HT1080 (cell line): ENCODE data around the gene IL9R. TPM values are rescaled to one million over a fixed set of nuclear protein-coding genes. Genes with fewer than 3 reads are reported as not detected.
A peak's percentile ranks its signal among the peaks of the same experiment; 100 is the strongest.
"Not testable (repeated sequence)": the region's sequence is repeated elsewhere in the genome, so short reads cannot be mapped to it uniquely, and the experiment has no call there.

Experiments
- DNase-seq: peaks from one replicate; pipeline ENCODE4 v3.0.0-alpha.2; 2015; ENCODE audit warnings: low read depth
- polyA plus RNA-seq, 2 experiments: library from polyadenylated mRNA; depleted of rRNA; stranded (reverse); fragments of >200 nt; gene quantifications; 2 replicates each; pipeline ENCODE4 v1.2.3, GENCODE V29; 2015
- total RNA-seq: library from RNA; depleted of rRNA; stranded (reverse); fragments of >200 nt; shearing (Covaris generic); gene quantifications from 2 replicates; pipeline ENCODE4 v1.2.3, GENCODE V29; 2014; rRNA removed

The IL9R gene, protein sequence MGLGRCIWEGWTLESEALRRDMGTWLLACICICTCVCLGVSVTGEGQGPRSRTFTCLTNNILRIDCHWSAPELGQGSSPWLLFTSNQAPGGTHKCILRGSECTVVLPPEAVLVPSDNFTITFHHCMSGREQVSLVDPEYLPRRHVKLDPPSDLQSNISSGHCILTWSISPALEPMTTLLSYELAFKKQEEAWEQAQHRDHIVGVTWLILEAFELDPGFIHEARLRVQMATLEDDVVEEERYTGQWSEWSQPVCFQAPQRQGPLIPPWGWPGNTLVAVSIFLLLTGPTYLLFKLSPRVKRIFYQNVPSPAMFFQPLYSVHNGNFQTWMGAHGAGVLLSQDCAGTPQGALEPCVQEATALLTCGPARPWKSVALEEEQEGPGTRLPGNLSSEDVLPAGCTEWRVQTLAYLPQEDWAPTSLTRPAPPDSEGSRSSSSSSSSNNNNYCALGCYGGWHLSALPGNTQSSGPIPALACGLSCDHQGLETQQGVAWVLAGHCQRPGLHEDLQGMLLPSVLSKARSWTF
- 0.13 and 0.27 TPM in 2 replicates for total RNA-seq
- 0.10 and 0.12 TPM in 2 replicates for polyA plus RNA-seq (2015; cell fraction: cytosol; rRNA removed)
- 0.91 and 1.3 TPM in 2 replicates for polyA plus RNA-seq (2015; cell fraction: nucleus; rRNA removed)

DNA sequence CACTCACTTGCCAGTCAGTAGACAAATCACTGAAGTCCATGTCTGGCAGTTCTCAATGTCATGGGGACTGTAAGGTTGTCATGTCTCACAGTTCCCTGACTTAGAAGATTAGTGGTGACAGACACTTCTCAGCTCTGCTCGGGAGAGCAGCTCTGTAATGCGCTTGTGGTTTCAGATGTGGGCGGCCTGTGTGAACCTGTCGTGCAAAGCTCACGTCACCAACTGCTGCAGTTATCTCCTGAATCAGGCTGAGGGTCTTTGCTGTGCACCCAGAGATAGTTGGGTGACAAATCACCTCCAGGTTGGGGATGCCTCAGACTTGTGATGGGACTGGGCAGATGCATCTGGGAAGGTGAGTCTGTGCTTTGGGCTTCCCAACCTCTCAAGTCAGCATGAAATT lies at the start of gene IL9R:
Gene IL9R (plus strand): TSS at position 261 of the 400 bp plus-strand sequence. CDS start 64 bp downstream, at position 325.
- DNase-seq: no peak

DNA sequence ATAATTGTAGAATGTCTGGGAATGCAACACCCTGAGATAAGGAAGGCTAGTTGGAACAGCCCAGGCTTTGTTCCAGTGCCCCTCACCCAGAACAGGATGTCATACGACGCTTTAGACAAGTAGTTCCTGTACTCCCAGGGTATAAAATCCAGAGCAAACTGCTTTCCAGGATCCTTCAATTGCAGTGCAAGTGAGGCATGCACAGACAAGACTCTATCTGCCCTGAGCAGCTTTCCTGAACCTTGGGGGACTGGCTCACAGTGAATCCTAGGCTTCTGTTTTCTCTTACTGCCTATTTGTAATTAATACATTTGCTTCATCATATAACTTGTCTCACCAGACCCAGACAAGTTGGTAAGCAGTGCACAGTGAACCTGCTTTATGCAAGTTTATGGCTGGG lies 48.4 kb upstream of the IL9R start:
- DNase-seq: no peak

DNA sequence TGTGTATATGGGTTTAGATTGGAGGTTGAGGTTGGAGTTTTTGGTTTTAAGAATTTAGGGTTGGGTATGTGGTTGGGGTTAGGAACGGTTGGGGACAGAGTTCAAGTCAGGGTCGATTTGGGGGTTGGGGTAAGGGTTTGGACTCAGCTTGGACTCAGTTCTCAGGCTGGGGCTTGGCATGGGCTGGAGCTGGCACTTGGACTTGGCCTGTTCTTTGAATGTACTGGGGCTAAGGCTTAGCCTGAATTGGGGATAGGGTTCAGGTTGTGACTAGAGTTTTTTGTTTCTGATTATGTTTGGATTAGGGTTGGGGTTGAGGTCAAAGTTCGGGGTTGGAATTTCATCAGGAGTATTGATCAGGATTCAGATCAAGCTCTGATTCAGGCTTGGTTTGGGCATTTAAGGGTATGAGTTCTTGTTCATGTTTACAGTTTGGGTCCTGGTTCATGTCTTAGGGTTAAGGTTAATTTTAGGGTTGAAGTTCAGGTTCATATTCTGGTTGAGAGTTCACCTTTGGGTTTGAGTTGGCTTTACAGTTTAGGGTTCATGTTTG lies 46.2 kb upstream of the IL9R start:
- DNase-seq: no peak

DNA sequence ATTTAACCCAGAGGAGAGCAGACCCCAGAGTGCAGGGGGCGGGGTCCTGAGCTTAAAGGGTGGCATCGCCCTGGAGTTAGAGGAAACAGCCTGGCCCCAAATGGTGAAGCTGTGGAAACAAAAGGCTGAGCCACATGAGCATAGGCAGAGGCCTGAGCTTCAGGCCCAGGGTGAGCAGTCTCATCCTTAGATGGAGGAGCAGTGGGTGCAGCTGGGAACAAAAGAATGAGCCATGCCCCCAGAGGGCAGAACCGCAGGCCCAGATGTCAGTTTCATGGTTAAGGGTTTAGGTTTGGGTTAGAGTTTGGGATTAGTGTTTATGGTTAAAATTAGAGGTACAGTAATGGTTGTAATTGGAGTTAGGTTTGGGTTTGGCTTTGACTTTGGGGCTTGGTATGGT lies 44.4 kb upstream of the IL9R start:
- no peak for DNase-seq

DNA sequence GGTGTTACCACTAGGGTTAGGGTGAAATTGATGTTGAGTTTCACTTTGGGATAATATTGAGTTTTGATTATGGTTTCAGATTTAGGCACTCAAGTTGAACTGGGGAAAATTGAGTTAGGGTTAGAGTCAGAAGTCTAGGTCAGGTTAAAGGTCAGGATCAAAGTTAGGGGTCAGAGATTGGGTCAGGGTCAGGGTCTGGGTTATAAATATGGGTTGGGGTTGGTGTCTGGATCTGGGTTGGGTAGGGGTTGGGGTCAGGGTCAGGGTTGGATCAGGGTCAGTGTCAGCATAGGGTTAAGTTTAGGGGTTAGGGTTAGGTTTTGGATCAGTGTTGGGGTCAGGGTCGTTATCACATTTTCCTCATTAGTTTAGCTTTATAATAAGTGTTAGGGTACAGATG lies 42.7 kb upstream of the IL9R start:
- no peak for DNase-seq

DNA sequence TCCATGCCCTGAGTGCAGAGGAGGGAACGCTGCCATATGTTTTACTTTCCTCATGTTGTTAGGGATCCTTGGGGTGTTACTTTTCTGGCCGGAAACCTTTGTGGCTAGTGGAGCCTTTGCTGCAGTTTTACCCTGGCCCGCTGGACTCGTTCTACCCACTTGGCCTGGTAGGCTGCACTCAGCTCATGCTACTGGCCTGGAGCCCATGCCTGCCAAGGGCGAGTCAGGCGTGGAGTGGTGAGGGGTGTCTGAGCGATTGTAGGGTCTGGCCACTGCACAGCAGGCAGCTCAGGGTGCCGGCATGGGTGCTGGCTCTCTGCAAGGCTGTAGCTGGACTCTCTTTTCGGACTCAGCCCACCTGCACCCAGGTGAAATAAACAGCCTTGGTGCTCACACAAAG lies 41.4 kb upstream of the IL9R start:
- DNase-seq: no peak

DNA sequence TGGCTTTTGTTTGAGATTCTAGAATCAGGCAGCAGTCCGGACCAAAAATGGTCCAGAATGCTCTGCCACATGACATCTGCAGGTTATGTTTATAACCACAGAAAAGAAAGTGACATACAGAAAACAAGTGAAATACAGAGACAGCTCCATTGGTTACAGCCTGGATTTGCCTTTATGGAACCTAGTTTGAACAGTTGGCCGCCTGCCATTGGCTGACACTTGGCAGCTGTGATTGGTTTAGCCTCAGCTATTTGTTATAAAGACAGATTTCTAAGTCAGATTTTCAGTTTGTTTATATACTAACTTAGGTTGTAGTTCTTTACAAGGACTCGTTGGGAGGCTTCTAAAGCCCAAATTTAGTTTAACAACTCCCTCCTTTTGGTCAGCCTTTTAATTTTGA lies 40.8 kb upstream of the IL9R start:
- no peak for DNase-seq

DNA sequence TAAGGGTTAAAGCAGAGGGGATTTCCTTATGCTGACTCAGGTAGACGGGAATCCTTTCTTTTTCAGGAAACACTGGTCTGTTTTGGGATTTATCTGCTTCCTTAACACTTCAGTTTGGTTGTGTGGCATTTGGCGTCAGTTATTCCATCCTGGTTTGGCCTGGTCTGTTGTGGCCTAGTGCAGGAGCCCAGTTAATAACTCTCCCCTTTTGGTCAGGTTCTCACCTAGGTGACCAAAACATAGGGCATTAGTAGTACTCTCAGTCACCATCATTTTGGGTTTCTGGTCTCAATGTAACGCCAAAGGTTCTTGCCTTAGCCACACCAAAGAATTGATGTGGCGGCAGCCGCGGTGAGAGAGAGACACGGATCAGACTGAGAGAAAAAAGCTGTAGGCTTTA lies 39.7 kb upstream of the IL9R start:
- no peak for DNase-seq

DNA sequence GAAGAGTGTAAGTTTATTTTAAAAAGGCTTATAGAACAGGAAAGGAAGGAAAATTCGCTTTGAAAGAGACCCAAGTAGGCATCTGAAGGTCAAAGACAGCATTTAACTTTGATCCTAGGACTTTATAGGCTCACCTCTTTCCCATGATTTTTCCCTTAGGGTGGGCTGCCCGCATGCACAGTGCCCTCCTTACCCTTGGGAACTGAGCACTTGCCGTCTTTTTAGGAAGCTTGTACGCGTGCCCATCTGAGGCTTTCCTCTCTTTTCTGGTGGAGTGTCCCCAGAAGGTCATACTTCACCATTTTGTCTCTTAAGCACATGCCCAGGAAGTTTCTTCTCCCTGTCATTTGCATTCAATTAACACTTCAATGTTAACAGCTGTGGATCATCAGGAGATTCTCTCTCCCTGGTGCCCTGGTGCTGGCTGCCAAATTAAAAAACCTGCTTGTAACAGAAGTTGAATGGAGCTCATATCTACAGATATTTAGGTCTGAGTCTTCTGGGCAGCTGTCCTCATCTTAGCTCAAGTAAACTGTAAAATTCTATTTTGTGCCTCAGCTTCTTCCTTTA lies 38.4 kb upstream of the IL9R start:
- DNase-seq: no peak

DNA sequence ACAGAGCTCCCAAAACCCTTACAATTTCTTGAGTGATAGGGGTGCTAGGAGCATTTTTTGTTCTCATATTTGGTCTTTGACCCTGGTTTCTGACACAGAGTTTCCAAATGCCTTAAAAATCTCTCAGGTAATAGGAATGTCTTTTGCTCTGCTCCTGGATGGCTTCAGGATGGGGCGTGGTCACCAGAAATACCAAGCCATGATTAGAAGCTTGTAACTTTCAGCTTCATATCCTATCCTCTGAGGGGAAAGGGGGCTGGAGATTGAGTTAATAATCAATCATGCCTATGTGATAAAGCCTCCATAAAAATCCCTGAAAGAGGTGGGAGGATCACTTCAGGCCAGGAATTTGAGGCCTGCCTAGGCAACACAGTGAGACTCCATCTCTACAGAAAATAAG lies 34.6 kb upstream of the IL9R start:
- no peak for DNase-seq

DNA sequence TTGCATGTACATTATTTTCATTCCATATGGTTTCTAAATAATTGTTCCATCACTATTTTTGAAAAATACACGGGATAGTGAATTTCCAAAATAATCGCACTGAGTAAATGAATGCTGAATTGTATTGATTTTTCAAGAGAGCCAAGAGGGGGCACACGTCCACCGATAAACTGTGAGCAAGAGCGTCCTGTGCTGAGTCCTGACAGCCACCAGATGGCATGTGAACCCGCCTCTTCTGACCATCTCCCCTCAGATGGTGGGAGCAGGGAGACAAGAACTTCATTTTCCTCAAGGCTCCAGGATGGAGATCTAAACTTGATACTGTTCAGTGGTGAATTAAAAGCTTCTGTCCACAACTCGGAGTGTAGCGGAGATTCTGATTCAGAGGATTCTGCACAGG lies 30.6 kb upstream of the IL9R start:
- DNase-seq: peak; percentile 64

DNA sequence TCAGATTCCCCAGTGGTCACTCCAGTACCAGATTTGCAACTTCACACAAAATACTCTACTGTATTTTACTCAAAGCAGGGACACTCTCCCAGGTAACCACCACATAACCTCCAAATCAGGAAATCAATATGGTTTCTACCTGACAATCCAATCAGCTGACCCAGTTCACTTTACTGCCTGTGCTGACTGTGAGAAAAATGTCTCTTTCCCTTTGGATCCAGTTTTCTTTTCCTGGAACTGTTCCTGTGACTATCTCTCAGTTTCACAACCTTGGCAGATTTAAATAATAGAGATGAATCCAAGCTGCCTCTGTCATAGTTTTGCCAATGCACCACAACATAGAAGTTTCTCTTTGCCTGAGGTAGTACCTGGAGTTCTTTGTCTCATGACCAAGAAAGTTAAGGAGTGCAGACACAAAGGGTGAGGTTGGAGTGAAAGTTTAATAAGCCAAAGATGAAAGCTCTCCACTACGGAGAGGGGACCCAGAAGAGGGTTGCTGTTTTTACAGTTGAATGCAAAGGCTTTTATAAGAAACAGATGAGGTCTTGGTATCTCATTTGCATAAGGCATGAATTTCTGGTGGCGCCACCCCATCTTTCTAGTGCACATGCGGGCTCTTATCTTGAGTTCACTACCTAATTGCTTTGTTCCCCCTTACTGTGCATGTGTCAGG lies 29.7 kb upstream of the IL9R start:
- no peak for DNase-seq

DNA sequence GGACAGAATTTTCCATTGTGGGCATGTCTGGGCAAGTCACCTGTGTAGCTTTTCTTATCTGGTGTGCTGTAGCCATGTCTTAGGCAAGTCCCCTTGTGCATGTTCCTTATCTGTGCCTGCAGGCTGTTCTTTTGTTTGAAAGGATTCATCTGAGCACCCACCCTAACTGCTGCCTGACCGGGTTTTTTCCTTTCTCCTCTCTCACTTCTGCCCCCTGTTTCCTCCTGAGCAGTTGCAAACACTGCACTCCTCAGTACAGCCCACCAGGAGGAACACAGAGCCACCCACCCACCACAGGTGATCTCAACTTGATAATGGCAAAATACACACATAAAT lies 29.2 kb upstream of the IL9R start:
- no peak for DNase-seq

DNA sequence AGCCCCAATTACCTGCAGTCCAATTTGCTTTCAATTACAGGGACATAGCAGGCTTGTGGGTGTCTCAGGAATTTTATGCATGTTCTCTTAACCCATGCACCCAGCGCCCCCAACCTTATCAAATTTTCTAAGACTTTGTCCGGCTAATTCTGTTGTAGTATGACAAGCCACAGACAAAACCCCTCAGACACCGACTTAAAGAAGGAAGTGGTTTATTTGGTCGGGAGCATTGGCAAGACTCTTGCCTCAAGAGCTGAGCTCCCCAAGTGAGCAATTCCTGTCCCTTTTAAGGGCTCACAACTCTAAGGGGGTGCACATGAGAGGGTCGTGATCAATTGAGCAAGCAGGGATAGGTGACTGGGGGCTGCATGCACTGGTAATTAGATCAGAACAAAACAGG lies 28.7 kb upstream of the IL9R start:
- no peak for DNase-seq

DNA sequence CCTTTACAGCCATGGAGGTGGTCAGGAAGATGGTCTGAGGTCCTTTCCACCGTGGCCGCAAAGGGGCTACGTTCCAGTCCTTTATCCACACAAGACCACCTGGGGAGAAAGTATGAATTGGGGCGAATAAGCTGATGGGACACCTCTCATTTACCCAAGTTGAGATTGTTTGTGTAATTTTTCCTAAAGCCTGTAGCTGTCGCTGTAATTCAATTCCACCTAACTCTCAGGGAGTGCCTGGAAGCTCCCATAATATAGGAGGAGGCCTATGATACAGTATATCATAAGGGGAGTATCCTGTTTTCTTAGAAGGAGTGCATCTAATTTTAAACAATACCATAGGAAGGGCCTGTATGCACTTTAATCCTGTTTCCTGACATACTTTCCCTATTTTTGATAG lies 25.8 kb upstream of the IL9R start:
- not testable (repeated sequence) for DNase-seq

DNA sequence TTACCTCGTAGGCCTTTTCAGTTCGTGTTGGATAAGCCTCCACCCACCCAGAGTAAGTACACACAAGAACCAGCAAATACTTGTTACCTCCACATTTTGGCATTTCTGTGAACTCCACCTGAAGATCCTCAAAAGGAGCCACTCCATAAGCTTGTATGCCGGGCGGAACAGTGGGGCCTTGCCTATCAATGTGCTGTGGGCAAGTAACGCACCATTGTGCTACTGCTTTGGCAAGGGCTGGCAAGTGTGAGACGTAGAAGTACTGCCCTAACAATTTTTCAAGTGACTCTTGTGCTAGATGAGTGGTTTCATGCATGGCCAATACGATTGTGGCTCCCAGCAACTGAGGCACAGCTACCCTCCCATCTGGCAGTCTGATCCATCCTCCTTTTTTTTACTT lies 25.3 kb upstream of the IL9R start:
- DNase-seq: not testable (repeated sequence)

DNA sequence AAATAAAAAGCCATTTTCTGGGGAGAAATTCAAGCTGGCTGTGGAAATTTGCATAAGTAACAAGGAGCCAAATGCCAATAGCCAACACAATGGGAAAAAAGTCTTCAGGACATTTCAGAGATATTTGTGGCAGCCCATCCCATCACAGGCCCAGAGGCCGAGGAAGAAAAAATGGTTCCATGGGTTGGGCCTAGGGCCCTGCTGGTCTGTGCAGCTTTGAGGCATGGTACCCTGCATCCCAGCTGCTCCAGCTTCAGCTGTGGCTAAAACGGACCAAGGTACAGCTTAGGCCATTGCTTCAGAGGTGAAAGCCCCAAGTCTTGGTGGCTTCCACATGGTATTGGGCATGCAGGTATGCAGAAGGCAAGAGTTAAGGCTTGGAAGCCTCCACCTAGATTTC lies 14.2 kb upstream of the IL9R start:
- no peak for DNase-seq

DNA sequence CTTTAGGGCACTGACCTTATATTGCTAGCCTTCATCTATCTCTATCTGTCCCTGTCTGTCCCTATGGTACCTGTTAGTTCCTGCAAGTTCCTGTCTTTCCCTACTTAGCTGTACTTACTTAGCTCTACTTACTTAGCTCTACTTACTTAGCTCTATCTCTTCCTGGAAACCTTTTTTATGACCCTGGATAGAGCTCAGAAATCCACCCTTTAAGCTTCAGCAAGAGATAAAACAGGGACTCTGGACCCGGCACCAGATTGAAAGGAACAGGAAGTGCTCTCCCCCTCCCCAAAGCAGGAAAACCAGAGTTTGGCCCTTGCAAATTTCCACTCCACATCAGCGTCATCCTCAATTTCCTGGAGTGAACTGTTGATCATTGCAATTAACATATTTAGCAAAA lies 12.3 kb upstream of the IL9R start:
- no peak for DNase-seq

DNA sequence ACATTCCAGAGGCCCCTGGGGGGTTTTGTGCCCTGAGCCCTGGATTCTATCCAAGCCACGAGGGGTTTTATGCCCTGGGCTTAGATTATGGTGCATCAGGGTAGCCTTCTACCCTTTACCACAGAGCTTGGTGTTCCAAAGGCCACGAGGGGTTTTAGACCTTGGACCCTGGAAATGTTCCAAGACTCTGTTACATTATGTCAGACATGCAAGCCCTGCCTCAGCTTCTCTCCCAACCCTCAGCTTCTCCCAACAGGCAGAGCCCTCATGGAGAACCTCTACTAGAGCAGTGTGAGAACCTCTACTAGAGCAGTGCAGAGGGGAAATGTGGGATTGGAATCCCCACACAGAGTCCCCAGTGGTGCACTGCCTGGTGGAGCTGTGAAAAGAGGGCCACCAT lies 10.5 kb upstream of the IL9R start:
- DNase-seq: not testable (repeated sequence)

DNA sequence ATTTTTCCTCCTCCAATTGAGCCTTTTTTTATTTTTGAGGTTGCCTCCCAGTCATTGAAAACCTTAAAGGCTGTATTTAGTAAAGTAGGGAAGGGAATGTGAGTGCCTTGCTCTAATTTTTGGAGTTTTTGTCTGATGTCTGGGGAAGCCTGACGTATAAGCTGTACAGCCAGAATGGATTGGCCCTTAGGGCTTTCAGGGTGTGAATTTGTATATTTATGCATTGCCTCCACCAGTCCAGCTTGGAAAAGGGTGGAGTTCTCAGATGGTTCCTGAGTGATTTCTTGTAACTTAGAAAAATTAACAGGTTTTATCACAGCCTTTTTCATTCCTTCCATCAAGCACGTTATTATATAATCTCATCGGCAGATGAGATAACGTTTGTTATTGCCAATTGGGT lies 8.6 kb upstream of the IL9R start:
- no peak for DNase-seq

DNA sequence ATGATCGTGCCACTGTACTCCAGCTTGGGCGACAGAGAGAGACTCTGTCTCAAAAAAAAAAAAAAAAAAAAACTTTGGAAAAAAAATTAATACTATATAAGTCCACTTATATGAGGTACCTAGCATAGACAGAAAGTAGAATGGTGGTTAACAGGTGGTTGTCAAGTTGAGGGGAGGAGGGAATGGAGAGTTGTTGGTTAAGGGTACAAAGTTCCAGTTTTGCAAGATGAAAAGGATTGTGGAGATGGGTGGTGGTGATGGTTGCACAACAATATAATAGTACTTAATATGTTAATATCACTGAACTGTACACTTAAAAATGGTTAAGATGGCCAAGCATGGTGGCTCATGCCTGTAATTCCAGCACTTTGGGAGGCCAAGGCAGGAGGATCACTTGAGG lies 4.1 kb upstream of the IL9R start:
- no peak for DNase-seq

DNA sequence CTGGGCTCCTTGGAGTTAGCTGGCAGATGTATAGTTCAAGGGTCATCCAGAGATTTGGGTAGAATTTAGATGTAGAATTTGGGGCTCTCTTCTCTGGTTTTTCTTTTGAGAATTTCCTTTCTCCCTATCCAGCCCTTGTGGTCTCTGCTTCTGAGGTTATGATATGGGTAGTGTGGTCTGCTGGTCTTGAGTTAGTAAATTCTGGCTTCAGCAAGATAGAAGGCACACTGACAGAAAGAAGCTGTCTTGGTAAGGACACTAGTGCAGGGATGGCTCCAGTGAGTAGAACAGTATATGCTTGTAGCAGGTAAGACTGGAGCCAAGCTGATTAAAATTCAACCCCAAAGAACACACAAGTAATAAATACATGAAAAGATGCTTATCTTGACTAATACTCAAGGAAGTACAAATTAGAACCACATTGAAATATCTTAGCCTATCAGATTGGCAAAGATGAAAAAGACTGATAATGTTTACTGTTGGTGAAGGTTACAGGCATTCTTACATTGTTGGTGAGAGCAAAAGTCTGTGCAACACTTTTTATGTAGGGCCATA lies 2.1 kb upstream of the IL9R start:
- DNase-seq: no peak
